WTC11 (cell line): Measurements from ENCODE around the gene GRAMD1B.

ENCODE experiments used
- E2F1 ChIP-seq: sonication (generic); formaldehyde crosslinking; IDR thresholded peaks from 2 replicates; pipeline ENCODE4 v1.8.0; 2022; ENCODE audit warnings: mild to moderate bottlenecking, missing genetic modification reagents
- ELF4 ChIP-seq: sonication (generic); formaldehyde crosslinking; IDR thresholded peaks from 2 replicates; pipeline ENCODE4 v1.8.1; 2022; ENCODE audit warnings: low read depth, mild to moderate bottlenecking, moderate library complexity, missing genetic modification reagents
- TF ChIP-seq, protein P1 (sequence below): fragments of 200-600 bp; IDR thresholded peaks from 2 replicates; pipeline ENCODE4 v1.8.0; 2022; ENCODE audit warnings: antibody characterized with exemption

GRCh38 chr11:123449436-123449835 is 19.4 kb downstream of the GRAMD1B start:
- TF ChIP-seq E2F1 (no peak), ELF4 (CRISPR knock-in tag) (no peak)
- TF ChIP-seq, protein P1, sequence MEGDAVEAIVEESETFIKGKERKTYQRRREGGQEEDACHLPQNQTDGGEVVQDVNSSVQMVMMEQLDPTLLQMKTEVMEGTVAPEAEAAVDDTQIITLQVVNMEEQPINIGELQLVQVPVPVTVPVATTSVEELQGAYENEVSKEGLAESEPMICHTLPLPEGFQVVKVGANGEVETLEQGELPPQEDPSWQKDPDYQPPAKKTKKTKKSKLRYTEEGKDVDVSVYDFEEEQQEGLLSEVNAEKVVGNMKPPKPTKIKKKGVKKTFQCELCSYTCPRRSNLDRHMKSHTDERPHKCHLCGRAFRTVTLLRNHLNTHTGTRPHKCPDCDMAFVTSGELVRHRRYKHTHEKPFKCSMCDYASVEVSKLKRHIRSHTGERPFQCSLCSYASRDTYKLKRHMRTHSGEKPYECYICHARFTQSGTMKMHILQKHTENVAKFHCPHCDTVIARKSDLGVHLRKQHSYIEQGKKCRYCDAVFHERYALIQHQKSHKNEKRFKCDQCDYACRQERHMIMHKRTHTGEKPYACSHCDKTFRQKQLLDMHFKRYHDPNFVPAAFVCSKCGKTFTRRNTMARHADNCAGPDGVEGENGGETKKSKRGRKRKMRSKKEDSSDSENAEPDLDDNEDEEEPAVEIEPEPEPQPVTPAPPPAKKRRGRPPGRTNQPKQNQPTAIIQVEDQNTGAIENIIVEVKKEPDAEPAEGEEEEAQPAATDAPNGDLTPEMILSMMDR = no peak
